ENCODE measurements around the gene BEST1. TPM values are rescaled to one million over a fixed set of nuclear protein-coding genes. Genes with fewer than 3 reads are reported as not detected.

The BEST1 gene
- total RNA-seq, 4 donors from 2014 or later, result 8.1 to 14.3 (median 10.1) TPM

- TF ChIP-seq CTCF (IDR thresholded peaks at IDR 0.05; ENCODE audit: low read depth), result no peak
Observed at GRCh38 chr11:61968758-61969390, 18.7 kb downstream of the BEST1 start.

GRCh38 chr11:61969391-61969758 is 19.2 kb downstream of the BEST1 start:
- TF ChIP-seq CTCF (IDR thresholded peaks at IDR 0.05; ENCODE audit: low read depth), result no peak

- TF ChIP-seq CTCF (IDR thresholded peaks at IDR 0.05; ENCODE audit: low read depth), result no peak
Observed at GRCh38 chr11:61969838-61970662, 19.9 kb downstream of the BEST1 start.

GRCh38 chr11:61971248-61972111 is 21.3 kb downstream of the BEST1 start:
- TF ChIP-seq CTCF (IDR thresholded peaks at IDR 0.05; ENCODE audit: low read depth), result no peak

- no peak for TF ChIP-seq CTCF (IDR thresholded peaks at IDR 0.05; ENCODE audit: low read depth)
Observed at GRCh38 chr11:61972112-61972671, 22.0 kb downstream of the BEST1 start.

GRCh38 chr11:61972672-61973475 is 22.7 kb downstream of the BEST1 start:
- TF ChIP-seq CTCF (IDR thresholded peaks at IDR 0.05; ENCODE audit: low read depth), result no peak

All from subcutaneous adipose tissue (tissue), 4 donors.